T-helper 1 cell (primary cell): ENCODE results near the gene KCTD15.

Experiments used
- DNase-seq, 5 donors: peaks; one replicate each; pipeline ENCODE4 v3.0.0-alpha.2; 2012 to 2020

Gene KCTD15

DNA sequence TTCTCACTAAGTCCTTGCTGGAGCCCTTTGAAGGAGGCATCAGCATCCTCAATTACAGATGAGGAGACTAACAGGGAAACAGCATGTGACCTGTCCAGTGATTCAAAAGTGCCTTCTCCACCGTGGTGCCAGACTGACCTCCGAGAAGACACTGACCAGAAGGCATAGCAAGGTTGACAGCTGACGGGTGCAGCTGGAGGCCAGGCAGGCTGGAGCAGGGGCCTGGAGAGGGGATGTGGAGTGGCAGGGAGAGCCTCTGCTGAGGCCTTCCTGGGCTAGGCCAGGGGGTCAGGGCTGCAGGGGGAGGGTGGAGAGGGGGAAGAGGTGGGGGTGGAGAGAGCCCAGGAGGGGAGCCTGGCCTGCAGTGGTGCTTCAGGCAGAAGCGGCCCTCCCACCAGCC is 66.3 kb downstream of the KCTD15 start:
- no peak for DNase-seq

DNA sequence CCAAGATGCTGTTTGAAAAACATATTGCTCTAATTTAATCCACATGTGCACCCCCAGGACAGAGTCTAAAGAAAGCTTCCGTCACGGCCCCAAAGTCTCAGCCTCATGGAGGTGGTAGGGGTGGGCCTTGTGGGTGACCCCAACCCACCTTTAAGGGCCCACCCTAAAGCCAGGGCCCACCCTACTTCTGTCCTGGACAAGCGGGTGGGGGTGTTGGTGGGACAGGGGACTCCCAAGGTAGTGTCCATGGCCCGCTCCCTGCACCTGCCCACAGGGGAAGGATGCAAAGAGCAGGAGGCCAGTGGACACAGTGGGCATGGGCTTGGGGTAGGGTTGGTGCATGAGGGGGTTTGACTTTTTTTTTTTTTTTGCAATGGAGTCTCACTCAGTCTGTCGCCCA is 66.8 kb downstream of the KCTD15 start:
- no peak for DNase-seq

DNA sequence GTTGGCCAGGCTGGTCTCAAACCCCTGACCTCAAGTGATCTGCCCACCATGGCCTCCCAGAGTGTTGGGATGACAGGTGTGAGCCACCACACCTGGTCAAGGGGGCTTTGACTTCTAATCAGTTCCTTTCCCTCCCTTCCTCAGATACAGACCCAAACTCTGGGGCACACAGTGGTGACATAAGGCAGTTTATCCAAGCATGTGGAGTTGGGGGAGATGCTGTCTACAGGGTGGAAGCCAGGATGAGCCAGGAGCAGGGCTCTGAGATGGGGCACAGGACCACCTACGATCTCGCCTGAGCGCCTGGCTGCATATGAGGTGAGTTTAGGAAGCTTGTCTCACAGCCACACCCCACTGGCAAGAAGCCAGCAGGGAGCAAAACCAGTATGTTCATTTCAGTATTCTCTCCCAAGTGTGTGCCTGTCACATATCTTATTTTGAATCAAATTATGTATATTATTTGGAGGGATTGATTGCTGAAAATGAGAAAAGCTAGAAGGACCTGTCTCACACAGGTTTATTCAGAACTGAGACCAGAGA is 67.7 kb downstream of the KCTD15 start:
- DNase-seq, result no peak

DNA sequence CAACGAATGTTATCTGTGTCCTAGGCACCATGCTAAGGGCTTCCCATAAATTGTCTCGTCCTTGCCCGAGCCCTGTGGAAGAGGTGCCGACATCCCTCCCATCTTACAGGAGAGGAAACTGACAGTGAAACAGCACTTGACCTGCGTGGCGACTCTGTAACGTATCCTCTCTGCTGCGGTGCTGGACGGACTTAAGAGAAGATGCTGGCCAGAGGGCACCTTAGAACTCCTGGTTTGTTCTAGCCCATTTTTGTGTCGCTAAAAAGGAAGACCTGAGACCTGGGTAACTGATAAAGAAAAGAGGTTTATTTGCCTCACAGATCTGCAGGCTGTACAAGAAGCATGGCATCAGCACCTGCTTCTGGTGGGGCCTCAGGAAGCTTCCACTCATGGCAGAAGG is 68.6 kb downstream of the KCTD15 start:
- DNase-seq, result no peak
